Stimulated activated naive CD8-positive, alpha-beta T cell treated with anti-CD3 and anti-CD28 coated beads, Interleukin-15, Interleukin-2, amounts not matched to agents 100 ng/mL and 50 ng/mL, for 24 hours (primary cell): Measurements from ENCODE around the gene REC8.
"Not testable (repeated sequence)": the region's sequence is repeated elsewhere in the genome, so short reads cannot be mapped to it uniquely, and the experiment has no call there.

Experiments
- H3K27ac Mint-ChIP-seq: one replicate; pipeline ENCODE4 v1.8.0; 2021; ENCODE audit warnings: mild to moderate bottlenecking, mixed read lengths
- H3K27me3 Mint-ChIP-seq: one replicate; pipeline ENCODE4 v1.8.0; 2021; ENCODE audit warnings: mixed read lengths
- H3K36me3 Mint-ChIP-seq: one replicate; pipeline ENCODE4 v1.8.0; 2021; ENCODE audit warnings: low read depth, mixed read lengths
- H3K4me1 Mint-ChIP-seq: one replicate; pipeline ENCODE4 v1.8.0; 2021; ENCODE audit warnings: low read depth, mixed read lengths
- H3K4me3 Mint-ChIP-seq: one replicate; pipeline ENCODE4 v1.8.0; 2021; ENCODE audit warnings: mild to moderate bottlenecking, mixed read lengths
- H3K9me3 Mint-ChIP-seq: one replicate; pipeline ENCODE4 v1.8.0; 2021; ENCODE audit warnings: mixed read lengths

REC8 gene

DNA sequence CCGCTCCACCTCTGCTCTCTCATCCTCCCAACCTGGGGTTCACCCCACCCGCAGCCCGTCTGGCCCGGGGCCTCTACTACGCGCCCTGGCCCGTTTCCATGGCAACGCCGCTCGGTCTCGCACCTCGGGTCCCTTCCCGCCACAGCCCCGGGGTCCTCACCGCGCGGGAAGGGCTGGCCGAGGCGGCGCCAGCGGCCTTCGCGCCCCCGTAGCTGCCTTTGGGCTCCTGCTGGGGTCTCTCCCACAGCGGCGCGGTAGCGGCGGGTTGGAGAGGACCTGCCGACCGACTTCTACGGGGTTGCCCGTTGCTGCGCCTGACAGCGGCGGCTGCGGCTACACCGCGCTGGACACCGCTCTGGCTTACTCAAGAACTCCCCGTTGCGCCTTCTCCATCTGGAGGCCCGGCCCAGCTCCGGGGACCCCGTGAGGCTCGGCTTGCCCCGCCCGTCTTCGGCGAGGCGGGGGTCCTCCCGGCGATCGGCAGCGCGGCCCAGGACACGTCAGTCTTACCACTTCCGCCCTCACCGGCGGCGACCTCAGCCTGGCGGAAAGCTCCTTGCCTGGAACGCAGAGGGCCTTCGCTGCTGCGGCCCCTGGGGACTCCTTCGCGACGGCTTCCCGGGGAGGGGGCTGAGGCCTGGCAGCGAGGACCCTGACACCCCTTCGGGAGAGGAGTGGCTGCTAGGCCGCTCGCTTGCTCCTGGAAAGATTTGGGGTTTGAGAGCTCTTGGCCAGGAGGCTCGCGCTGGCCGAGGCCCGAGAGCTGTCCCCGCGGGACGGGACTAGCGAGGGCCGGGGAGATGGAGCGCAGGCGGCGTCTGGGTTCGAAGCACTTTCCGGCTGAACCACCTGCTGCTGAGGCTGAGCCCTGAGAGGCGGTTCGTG, 23.5 kb downstream of the REC8 start, which contains the start of gene TM9SF1:
Gene TM9SF1, minus strand, starts transcription at position 256 of the 885 bp plus-strand sequence. CDS start 422 bp downstream, outside the sequence.
- peaks cover 42% of the 10 kb centered on the region for H3K36me3 Mint-ChIP-seq
- peak within 1 kb of the TSS; percentile 89 for H3K27ac Mint-ChIP-seq
- peak within 1 kb of the TSS; percentile 88 for H3K4me3 Mint-ChIP-seq
- no peaks in the 10 kb centered on the region for H3K9me3 Mint-ChIP-seq
- H3K27me3 Mint-ChIP-seq, result no peaks in the 10 kb centered on the region
- peaks cover 63% of the 10 kb centered on the region for H3K4me1 Mint-ChIP-seq

DNA sequence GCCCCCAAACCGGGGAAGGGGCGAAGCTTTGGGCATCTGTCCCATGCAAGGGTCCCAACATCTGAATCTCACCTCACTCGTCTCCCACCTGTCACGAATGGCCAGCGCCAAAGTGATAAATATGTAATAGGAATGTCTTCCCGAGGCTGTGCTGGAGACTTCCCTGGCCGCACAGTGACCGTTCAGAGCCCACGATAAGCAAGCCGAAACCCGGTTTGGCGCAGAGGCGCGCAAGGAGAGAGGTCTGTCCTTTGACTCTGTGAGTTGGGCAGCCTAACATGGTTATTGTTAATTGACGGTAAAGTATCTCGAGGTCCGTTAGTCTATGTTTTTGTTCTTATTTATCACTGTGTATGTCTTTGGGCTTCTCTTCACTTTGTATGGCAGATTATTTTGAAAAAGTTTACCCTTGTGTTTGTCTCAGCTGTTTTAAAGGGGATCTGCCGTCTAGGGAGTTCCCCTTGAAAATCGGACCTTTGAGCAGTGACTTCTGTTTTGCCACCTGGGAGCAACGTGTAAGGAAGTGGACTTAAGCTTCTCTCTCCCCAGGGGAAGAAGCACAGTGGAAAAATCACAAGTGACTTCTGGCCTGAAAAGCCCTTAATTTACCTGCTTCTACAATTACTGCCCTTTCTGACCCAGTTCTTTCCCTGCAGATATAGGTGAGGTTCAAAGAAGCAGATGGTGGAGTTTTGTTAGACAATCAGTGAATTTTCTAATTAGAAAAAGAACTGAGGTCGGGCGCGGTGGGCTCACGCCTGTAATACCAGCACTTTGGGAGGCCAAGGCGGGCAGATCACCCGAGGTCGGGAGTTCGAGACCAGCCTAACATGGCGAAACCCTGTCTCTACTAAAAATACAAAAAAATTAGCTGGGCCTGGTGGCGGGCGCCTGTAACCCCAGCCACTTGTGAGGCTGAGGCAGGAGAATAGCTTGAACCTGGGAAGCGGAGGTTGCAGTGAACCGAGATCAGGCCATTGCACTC, 24.5 kb downstream of the REC8 start:
- peak overlapping the region; percentile 89 for H3K27ac Mint-ChIP-seq
- no peaks in the 10 kb centered on the region for H3K27me3 Mint-ChIP-seq
- peaks cover 64% of the 10 kb centered on the region for H3K4me1 Mint-ChIP-seq
- no peaks in the 10 kb centered on the region for H3K9me3 Mint-ChIP-seq
- peak overlapping the region; percentile 88 for H3K4me3 Mint-ChIP-seq
- peaks cover 44% of the 10 kb centered on the region for H3K36me3 Mint-ChIP-seq

DNA sequence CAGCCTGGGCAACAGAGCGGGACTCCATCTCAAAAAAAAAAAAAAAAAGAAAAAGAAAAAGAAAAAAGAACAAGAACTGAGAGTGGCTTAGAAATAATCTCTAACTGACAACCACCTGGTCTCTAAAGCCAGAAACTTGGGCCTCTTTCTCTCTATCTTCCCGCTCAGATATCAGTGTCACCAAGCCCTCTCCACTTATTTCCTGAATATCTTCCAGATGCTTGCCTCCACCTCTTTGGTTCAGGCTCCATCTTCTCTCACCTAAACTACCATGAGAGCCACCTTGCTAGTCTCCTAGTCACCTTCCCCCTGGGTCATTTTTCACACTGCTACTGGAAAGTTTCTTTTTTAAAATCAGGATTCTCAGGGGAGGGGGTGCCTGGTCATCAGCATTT, 25.2 kb downstream of the REC8 start:
- Mint-ChIP-seq H3K4me1 (peaks cover 60% of the 10 kb centered on the region), H3K36me3 (peaks cover 47% of the 10 kb centered on the region), H3K27ac (no peak overlapping the region), H3K27me3 (no peaks in the 10 kb centered on the region), H3K9me3 (peaks cover 1% of the 10 kb centered on the region), H3K4me3 (peak overlapping the region; percentile 88)

DNA sequence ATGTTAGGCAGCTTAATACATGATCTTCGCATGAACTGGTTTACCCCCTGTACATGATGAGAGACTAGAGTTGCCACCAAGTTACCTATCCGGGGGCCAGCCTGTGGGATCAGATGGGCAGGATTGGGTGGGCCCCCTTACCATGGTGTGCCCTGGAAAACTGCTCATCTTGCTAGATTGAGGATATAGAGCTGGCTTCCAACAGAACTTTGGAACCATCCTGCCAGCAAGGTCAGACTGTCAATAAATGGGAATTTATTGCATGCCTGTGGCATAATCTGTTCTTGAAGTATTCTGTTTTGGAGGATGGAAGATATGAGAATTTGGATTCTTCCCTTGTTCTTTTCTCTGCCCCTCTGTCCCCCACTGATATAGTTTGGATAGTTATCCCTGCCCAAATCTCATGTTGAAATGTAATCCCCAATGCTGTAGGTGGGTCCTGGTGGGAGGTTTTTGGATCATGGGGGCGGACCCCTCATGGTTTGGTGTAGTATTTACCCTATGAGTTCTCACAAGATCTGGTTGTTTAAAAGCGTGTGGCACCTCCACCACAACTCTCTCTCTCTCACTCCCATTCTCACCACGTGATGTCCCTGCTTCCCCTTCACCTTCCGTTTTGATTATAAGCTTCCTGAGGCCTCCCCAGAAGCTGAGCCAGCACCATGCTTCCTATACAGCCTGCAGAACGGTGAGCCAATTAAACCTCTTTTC, 27.1 kb downstream of the REC8 start:
- Mint-ChIP-seq H3K27me3 (no peaks in the 10 kb centered on the region), H3K27ac (peak overlapping the region; percentile 24), H3K4me3 (peak overlapping the region; percentile 34), H3K9me3 (peaks cover 9% of the 10 kb centered on the region), H3K36me3 (peaks cover 51% of the 10 kb centered on the region), H3K4me1 (peaks cover 47% of the 10 kb centered on the region)

GRCh38 chr14:24202538-24202937, 30.7 kb downstream of the REC8 start:
- H3K4me3 Mint-ChIP-seq, H3K27ac Mint-ChIP-seq, H3K9me3 Mint-ChIP-seq, H3K27me3 Mint-ChIP-seq: not testable (repeated sequence)
- Mint-ChIP-seq H3K36me3 (peaks cover 78% of the 10 kb centered on the region), H3K4me1 (peaks cover 43% of the 10 kb centered on the region)

DNA sequence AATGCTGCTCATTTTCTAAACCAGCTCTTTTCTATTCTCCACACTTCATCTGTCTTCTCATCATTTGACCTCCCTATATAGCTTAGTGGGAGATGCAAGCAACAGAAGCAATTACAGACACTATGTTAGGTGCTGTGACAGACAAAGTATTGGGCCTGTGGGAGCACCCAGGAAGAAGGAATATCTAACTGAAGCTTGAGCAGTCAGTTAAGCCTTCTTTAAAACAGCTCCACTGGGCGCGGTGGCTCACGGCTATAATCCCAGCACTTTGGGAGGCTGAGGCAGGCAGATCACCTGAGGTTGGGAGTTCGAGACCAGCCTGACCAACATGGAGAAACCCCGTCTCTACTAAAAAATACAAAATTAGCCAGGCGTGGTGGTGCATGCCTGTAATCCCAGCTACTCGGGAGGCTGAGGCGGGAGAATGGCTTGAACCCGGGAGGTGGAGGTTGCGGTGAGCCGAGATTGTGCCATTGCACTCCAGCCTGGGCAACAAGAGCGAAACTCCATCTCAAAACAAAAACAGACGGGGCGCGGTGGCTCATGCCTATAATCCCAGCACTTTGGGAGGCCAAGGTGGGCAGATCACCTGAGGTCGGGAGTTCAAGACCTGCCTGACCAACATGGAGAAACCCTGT, 31.5 kb downstream of the REC8 start:
- H3K27me3 Mint-ChIP-seq, H3K9me3 Mint-ChIP-seq, H3K4me3 Mint-ChIP-seq, H3K27ac Mint-ChIP-seq: not testable (repeated sequence)
- Mint-ChIP-seq H3K36me3 (peaks cover 86% of the 10 kb centered on the region), H3K4me1 (peaks cover 44% of the 10 kb centered on the region)

DNA sequence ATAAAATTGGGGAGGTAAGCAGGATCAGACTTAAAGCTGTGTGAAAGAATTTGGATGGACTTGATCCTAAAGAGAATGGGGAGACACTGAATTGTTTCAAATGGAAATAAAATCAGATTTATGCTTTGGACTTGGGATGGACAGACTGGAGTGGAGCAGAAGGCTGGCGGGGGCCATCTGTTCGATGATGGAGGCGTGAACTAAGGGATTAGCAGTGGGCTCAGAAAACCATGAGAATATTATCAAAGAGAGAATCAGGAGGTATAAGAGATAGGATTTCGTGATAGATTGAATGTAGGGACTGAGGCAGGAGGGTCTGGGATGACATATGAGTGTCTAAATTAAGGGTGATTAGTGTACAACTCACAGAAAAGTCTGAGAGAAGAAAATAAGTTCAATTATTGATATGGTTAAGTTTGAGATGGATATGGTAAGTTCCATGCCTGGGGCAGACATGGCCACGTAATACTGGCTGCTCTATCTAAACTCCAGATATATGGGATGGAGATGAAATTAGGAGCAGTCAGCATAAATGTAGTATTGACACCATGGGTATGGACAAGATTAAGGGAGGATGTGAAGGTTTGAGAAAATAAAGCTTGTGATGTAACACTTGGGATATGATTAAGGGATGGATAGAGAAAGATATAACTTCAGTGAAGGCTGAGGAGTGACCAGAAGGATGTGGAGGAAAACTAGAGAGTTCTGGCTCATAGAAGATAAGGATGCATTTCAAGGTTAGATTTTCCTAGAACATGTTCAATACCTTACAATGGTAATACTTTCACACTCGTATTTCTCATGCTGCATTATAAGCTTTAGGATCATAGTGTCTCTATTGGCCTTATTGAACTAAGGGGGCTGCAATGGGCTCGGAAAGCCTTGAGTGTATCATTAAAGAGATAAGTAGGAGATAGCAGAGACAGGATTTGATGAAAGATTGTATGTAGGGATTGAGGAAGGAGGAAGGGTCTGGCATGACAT, 32.6 kb downstream of the REC8 start:
- Mint-ChIP-seq H3K4me1 (peaks cover 33% of the 10 kb centered on the region), H3K4me3 (no peak overlapping the region), H3K27ac (peak overlapping the region; percentile 8), H3K36me3 (peaks cover 81% of the 10 kb centered on the region), H3K9me3 (peaks cover 9% of the 10 kb centered on the region), H3K27me3 (no peaks in the 10 kb centered on the region)

DNA sequence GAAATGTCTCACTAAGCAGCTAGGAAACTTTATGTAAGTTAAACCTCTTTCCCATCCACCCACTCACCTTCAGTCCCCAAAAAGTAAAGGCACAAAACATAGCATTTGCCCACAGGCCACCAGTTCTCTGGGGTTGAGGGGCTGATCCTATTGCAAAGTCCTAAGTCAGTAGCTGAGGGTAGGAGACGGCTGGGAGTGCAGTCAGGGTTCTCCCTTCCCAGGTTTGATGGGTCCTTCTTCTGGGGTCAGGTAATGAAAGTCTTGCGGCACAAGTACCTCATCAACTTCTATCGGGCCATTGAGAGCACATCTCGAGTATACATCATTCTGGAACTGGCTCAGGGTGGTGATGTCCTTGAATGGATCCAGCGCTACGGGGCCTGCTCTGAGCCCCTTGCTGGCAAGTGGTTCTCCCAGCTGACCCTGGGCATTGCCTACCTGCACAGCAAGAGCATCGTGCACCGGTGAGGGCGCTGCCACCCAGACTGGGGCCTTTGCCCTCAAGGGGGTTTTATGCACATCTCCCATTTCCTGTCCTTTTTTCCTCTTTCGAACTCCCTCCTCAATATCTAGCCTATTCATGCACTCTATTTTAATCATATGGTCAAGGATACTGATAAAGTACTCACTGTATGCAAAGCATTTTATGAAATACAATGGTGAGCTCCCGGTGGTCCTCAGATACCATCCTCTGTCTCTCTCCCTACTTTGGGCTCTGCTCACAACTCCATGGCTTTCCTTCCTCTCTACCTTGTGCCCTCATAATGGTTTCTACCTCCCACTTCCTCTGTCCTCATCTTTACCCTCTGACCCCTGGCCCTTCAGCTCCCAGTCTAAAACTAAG, 34.6 kb downstream of the REC8 start:
- Mint-ChIP-seq H3K27ac (peak overlapping the region; percentile 54), H3K9me3 (peaks cover 9% of the 10 kb centered on the region), H3K4me3 (no peak overlapping the region), H3K27me3 (no peaks in the 10 kb centered on the region), H3K4me1 (peaks cover 35% of the 10 kb centered on the region), H3K36me3 (peaks cover 86% of the 10 kb centered on the region)

- Mint-ChIP-seq H3K4me1 (peaks cover 41% of the 10 kb centered on the region), H3K27ac (peak overlapping the region; percentile 54), H3K4me3 (no peak overlapping the region), H3K9me3 (peaks cover 7% of the 10 kb centered on the region), H3K27me3 (no peaks in the 10 kb centered on the region), H3K36me3 (peaks cover 86% of the 10 kb centered on the region)
Observed at GRCh38 chr14:24207104-24207551, 35.2 kb downstream of the REC8 start.

GRCh38 chr14:24207625-24208024, 35.7 kb downstream of the REC8 start:
- H3K36me3 Mint-ChIP-seq, result peaks cover 81% of the 10 kb centered on the region
- peaks cover 46% of the 10 kb centered on the region for H3K4me1 Mint-ChIP-seq
- peaks cover 5% of the 10 kb centered on the region for H3K9me3 Mint-ChIP-seq
- no peaks in the 10 kb centered on the region for H3K27me3 Mint-ChIP-seq
- peak overlapping the region; percentile 2 for H3K27ac Mint-ChIP-seq
- H3K4me3 Mint-ChIP-seq, result no peak overlapping the region

DNA sequence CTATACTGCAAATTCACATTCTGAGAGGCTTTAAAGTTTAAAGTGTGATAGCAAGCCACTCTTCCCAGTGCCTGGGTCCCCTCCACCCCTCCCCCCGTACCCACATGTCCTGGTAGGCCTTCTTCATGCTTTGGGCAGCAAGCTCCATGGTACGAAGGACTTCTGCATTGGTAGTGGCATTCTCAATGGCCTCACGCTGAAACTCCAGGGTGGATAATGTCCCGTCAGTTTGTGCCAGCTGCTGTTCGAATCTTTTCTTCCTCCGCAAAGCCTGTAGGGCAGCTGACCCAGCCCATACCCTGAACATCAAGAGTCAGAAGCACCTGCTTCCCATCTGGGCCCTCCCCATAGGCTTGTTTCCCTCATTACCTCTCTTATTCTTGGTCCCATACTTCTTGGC, 39.4 kb downstream of the REC8 start:
- Mint-ChIP-seq H3K4me1 (peaks cover 73% of the 10 kb centered on the region), H3K27ac (peak overlapping the region; percentile 99), H3K4me3 (peak overlapping the region; percentile 99)

More for the DNA sequence above, 39.4 kb downstream of the REC8 start:
- Mint-ChIP-seq H3K27me3 (no peaks in the 10 kb centered on the region), H3K36me3 (peaks cover 59% of the 10 kb centered on the region), H3K9me3 (no peaks in the 10 kb centered on the region)
